ENCODE data around the gene AMD1.
A peak's percentile ranks its signal among the peaks of the same experiment; 100 is the strongest.
"Not testable (repeated sequence)": the region's sequence is repeated elsewhere in the genome, so short reads cannot be mapped to it uniquely, and the experiment has no call there.

AMD1 gene

GRCh38 chr6:110873981-110874879 is at the start of gene AMD1:
TSS of gene AMD1 (plus strand) at chr6:110874785. CDS start at chr6:110875106, 321 bp downstream.
- peak; percentile 96 for DNase-seq

DNA sequence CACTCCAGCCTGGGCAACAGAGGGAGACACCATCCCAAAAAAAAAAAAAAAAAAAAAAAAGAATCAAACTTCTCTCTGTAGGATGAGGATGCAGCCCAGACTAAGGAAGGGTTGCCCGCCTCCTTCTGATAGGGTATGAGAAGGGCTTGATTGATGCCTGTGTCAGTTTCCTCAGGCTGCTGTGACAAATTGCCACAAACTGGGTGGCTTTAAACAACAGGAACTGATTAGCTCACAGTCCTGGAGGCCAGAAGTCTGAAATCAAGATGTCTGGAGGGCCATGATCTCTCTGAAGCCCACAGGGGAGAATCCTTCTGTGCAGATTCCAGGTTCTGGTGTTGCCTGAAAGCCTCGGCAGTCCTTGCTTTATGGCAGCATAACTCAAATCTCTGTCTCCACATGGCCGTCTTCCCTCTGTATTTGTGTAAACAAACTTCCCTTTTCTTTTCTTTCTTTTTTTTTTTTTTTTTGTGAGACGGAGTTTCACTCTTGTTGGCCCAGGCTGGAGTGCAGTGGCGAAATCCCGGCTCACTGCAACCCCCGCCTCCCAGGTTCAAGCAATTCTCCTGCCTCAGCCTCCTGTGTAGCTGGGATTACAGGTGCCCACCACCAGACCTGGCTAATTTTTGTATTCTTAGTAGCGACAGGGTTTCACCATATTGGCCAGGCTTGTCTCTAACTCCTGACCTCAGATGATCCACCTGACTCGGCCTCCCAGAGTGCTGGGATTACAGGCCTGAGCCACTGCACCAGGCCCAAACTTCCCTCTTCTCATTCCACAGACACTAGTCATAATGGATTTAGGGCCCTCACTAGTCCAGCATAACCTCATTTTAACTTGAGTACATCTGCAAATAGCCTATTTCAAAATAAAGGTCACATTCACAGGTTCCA is 48.1 kb upstream of the AMD1 start:
- DNase-seq: peak; percentile 8

GRCh38 chr6:110828396-110828795 is 46.2 kb upstream of the AMD1 start:
- DNase-seq: no peak

GRCh38 chr6:110831405-110831804 is 43.2 kb upstream of the AMD1 start:
- DNase-seq: no peak

GRCh38 chr6:110833831-110834230 is 40.8 kb upstream of the AMD1 start:
- DNase-seq: no peak

- DNase-seq: not testable (repeated sequence)
These were observed 38.8 kb upstream of the AMD1 start for GRCh38 chr6:110835751-110836150.

DNA sequence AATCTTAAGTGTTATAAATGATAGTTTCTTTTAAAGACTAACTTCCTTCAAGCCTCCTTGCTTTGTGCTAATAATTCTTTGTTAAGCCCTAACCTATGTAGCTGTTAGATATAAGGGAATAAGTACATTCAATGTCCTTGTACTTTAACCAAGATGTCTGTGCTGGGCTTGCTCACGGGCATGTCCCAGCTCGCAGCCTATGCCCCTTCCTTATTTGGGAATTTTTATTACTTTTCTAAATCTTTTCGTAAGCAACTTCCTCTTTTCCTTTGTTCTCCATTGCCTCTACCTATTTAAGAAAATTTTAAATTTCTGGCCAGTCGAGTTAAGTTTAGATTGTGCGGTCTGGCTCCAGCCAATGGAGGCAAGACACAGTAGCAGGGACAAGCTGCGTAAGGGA is 33.3 kb upstream of the AMD1 start:
- DNase-seq: no peak

GRCh38 chr6:110849781-110850180 is 24.8 kb upstream of the AMD1 start:
- no peak for DNase-seq

DNA sequence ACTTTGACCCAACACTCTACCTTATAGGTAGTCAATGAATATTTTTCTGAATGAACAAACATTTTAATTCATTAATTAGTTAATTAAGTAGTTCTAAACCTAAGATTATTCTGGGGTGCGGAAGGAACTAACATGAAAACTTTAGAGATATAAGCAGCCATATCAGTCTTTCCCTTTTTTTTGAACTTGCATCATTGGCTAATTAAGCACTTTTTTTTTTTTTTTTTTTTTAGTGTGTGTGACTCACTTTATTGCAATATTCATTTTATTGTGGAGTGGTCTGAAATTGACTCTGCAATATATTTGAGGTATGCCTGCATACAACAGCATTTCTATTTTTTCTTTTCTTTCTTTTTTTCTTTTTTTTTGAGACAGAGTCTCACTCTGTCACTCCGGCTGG is 21.8 kb upstream of the AMD1 start:
- no peak for DNase-seq

GRCh38 chr6:110853754-110854477 is 20.7 kb upstream of the AMD1 start:
- DNase-seq: no peak

- DNase-seq: no peak
These were observed 18.3 kb upstream of the AMD1 start for GRCh38 chr6:110856296-110856695.

- DNase-seq: no peak
These were observed 16.6 kb upstream of the AMD1 start for GRCh38 chr6:110858016-110858415.

DNA sequence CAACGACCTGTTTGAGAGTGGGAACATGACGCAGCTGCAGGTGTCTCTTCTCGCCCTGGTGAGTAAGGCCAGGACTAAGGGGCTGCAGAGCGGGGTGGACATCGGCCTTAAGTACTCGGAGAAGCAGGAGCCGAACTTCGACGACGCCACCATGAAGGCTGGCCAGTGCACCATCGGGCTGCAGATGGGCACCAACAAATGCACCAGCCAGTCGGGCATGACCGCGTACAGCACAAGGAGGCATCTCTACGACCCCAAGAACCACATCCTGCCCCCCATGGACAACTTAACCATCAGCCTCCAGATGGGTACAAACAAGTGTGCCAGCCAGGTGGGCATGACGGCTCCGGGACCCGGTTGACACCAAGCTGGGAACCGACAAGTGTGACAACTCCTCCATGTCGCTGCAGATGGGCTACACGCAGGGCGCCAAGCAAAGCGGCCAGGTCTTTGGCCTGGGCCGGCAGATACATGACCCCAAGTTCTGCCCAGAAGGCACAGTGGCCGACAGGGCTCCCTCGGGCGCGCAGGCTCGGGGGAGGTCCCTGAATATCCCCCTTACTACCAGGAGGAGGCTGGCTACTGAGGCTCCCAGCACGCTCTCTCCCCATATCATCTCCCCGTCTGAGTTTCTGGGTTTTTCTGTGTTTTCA is 15.9 kb upstream of the AMD1 start:
- no peak for DNase-seq

DNA sequence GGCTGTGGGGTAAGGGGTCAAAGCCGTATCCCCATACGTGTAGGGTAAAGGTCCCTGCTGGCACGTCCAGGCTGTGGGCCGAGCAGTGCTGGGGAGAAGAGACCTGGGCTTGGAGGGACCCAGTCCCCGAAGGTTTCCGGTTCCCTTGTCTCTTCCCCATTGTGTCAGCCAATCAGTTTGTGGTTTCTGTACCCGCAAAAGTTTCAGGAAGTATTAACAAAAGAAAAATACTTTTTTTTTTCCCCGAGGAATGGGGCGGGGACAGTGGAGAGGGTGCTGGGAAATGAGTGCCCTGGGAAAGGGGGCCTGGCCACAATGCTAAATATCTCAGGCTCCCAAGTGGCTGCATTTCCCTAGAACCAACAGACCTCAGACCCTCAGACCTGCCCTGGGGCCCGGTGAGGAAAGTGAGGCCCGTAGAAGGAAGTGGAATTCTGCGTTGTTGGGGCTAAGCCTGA is 15.2 kb upstream of the AMD1 start:
- DNase-seq: peak; percentile 84

DNA sequence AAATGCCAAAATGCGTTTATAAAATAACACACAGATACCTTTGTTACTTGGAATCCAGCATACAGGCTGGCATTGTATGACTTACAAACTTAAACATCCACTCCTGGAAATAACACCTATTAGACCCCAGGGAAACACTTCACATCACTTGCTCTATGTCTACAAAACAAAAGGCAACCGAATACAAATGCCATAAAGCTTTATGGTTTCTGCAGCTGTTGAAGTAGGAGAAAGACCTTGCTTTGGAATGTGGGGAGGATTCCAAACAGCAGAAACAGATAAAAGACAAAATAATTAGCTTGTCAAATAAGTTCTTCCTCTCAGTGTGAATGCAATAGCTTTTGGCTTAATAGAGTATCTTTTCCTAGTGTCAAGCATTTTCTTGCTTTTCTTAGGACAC is 9.8 kb upstream of the AMD1 start:
- no peak for DNase-seq

- no peak for DNase-seq
These were observed 429 bp downstream of the AMD1 start for GRCh38 chr6:110874880-110875547.

- no peak for DNase-seq
These were observed 1.1 kb downstream of the AMD1 start for GRCh38 chr6:110875548-110876169.

DNA sequence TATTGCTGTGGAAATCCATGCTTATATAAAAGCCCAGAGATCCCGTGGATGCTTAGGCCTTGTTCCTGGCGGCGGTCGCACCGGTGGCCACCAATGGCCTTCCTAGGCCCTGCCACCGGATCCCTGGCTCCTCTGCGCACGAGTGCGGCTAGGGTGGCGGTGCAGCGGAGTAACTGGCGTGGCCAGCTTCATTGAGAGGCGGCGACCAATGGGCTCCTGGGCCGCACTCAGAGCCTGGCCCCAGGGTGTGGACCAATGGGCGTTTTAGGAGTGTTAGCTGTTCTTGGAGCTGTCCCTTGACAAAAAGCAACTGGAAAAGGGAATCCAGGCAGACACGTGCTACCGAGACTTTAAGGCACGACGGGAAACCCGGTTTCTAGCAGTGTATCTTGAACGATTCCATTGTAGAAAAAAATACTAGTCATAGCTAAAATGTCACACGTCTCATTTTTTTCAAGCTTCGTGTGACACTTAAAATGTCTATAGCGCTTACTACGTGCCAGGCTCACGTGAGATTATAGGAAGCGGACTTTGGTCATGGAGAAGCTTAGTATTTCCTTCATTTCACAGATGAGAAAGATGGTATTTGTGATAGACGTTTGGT is 1.7 kb downstream of the AMD1 start:
- peak; percentile 34 for DNase-seq

GRCh38 chr6:110876806-110877564 is 2.4 kb downstream of the AMD1 start:
- no peak for DNase-seq

GRCh38 chr6:110877569-110877968 is 3.0 kb downstream of the AMD1 start:
- no peak for DNase-seq

All from GDM1 (cell line).